AG04450 (cell line): Measurements from ENCODE around the gene IFNA16. TPM values are rescaled to one million over a fixed set of nuclear protein-coding genes. Genes with fewer than 3 reads are reported as not detected.
"Not testable (repeated sequence)": the region's sequence is repeated elsewhere in the genome, so short reads cannot be mapped to it uniquely, and the experiment has no call there.

Experiments used
- CTCF ChIA-PET: fragments of 300-600, 350-600 bp; formaldehyde crosslinking; extraction: SDS; loops from one replicate; lab custom pipeline; 2022; ENCODE audit warnings: antibody characterized with exemption, inconsistent platforms; lab: Charles Lee
- POLR2A ChIA-PET: fragments of 350-600 bp; formaldehyde crosslinking; extraction: SDS; loops from one replicate; lab custom pipeline; 2021; ENCODE audit warnings: antibody characterized with exemption, inconsistent platforms; lab: Yijun Ruan, JAX
- DNase-seq: peaks from one replicate; pipeline ENCODE4 v3.0.0-alpha.2; 2011; ENCODE audit warnings: low read depth, low spot score
- H3K27ac ChIP-seq: one replicate; pipeline ENCODE4 v1.5.1; 2012; ENCODE audit warnings: low read depth, low read length, control low read depth
- H3K27me3 ChIP-seq: one replicate; pipeline ENCODE4 v1.6.0; 2012; ENCODE audit warnings: low read length; ENCODE audit not compliant: control insufficient read depth, insufficient read depth
- H3K4me3 ChIP-seq: 2 replicates; pipeline ENCODE4 v1.5.1; 2011; ENCODE audit warnings: mild to moderate bottlenecking, low read depth, low read length, control low read depth
- H3K9me3 ChIP-seq: 2 replicates; pipeline ENCODE4 v1.5.1; 2012; ENCODE audit warnings: low read length; ENCODE audit not compliant: control insufficient read depth, insufficient read depth
- CTCF ChIP-seq: IDR thresholded peaks from 2 replicates; pipeline ENCODE4 v1.5.1; 2011; ENCODE audit warnings: low read depth, low read length, control low read depth, inconsistent platforms
- polyA plus RNA-seq: library from polyadenylated mRNA; depleted of rRNA; stranded (reverse); fragments of >200 nt; gene quantifications from 2 replicates; pipeline ENCODE4 v1.2.3, GENCODE V29; 2011

Gene IFNA16
- polyA plus RNA-seq, 1 experiment = not detected

GRCh38 chr9:21210311-21210710, 6.8 kb downstream of the IFNA16 start:
- H3K4me3 ChIP-seq = no peak overlapping the region
- CTCF ChIA-PET = no interaction called here
- no peaks in the 10 kb centered on the region for H3K9me3 ChIP-seq
- POLR2A ChIA-PET = no interaction called here
- no peaks in the 10 kb centered on the region for H3K27me3 ChIP-seq
- DNase-seq = no peak
- TF ChIP-seq CTCF = no peak
- no peak overlapping the region for H3K27ac ChIP-seq

GRCh38 chr9:21207043-21207442, 10.1 kb downstream of the IFNA16 start, which contains the start of gene IFNA10:
IFNA10 (minus strand) TSS chr9:21207143; CDS start chr9:21207097, 46 bp downstream.
- H3K4me3 ChIP-seq, DNase-seq, H3K27me3 ChIP-seq, POLR2A ChIA-PET, H3K27ac ChIP-seq, H3K9me3 ChIP-seq: not testable (repeated sequence)
- CTCF ChIA-PET = interaction anchor here (1.2 kb wide), 1 partner anchor 12 kb away, joined by 9 read pairs; no protein-coding TSS in a partner anchor

- no peak for TF ChIP-seq CTCF
- no peak for DNase-seq
- H3K4me3 ChIP-seq = no peak overlapping the region
- H3K9me3 ChIP-seq = no peaks in the 10 kb centered on the region
- H3K27me3 ChIP-seq = no peaks in the 10 kb centered on the region
- H3K27ac ChIP-seq = no peak overlapping the region
- ChIA-PET POLR2A (no interaction called here), CTCF (no interaction called here)
These were observed 11.9 kb downstream of the IFNA16 start for GRCh38 chr9:21205204-21205603.

GRCh38 chr9:21202105-21202504, 15.0 kb downstream of the IFNA16 start, which contains the start of gene IFNA7:
IFNA7 (minus strand) TSS chr9:21202205; CDS start chr9:21202165, 40 bp downstream.
- H3K4me3 ChIP-seq, H3K27ac ChIP-seq, DNase-seq, H3K9me3 ChIP-seq, H3K27me3 ChIP-seq, POLR2A ChIA-PET, CTCF ChIA-PET: not testable (repeated sequence)

- H3K9me3 ChIP-seq, H3K27me3 ChIP-seq, POLR2A ChIA-PET, H3K4me3 ChIP-seq, DNase-seq, H3K27ac ChIP-seq: not testable (repeated sequence)
- peak; percentile 48 for TF ChIP-seq CTCF
- CTCF ChIA-PET = interaction anchor here (0.5 to 1.9 kb wide), 21 partner anchors 8 to 1269 kb away, joined by 3 to 9 read pairs (median 4); partner anchors contain the start of genes IFNA10 and IFNA16
These were observed 22.0 kb downstream of the IFNA16 start for GRCh38 chr9:21194867-21195776.

- DNase-seq, H3K27me3 ChIP-seq, H3K27ac ChIP-seq, CTCF ChIA-PET, POLR2A ChIA-PET, H3K4me3 ChIP-seq, H3K9me3 ChIP-seq: not testable (repeated sequence)
These were observed 29.6 kb downstream of the IFNA16 start, which contains the start of gene IFNA4 for GRCh38 chr9:21187487-21187886. IFNA4 (minus strand) TSS chr9:21187587; CDS start chr9:21187531, 56 bp downstream.
